HG03103 (cell line): Measurements from ENCODE around the gene TBL1X.

ENCODE experiments used
- ATAC-seq: cut with Tn5 transposase; IDR thresholded peaks from one replicate; pipeline ENCODE4 v1.9.1; 2021; ENCODE audit warnings: low read depth; ENCODE audit not compliant: unreplicated experiment

Gene TBL1X

GRCh38 chrX:9785944-9786797 lies 321.3 kb downstream of the TBL1X start, which contains the start of gene SHROOM2:
Gene SHROOM2, plus strand, starts transcription at chrX:9786429. Its CDS starts 117 bp downstream, at chrX:9786546.
- ATAC-seq, result no peak

GRCh38 chrX:9786798-9787635 lies 322.2 kb downstream of the TBL1X start:
- ATAC-seq, result no peak

- ATAC-seq, result no peak
These were observed 324.1 kb downstream of the TBL1X start for GRCh38 chrX:9788911-9789310.

GRCh38 chrX:9789555-9789954 lies 324.7 kb downstream of the TBL1X start:
- no peak for ATAC-seq
